ENCODE measurements around the gene SPINK14.

Gene SPINK14

GRCh38 chr5:148201151-148201550, 32.8 kb downstream of the SPINK14 start:
- DNase-seq (ENCODE audit: low read depth), result no peak

GRCh38 chr5:148202531-148203203, 34.3 kb downstream of the SPINK14 start, which contains the start of gene SPINK6:
Gene SPINK6, plus strand, starts transcription at chr5:148203042. Its CDS starts 55 bp downstream, at chr5:148203097.
- no peak for DNase-seq (ENCODE audit: low read depth)

- DNase-seq (ENCODE audit: low read depth), result peak; percentile 10
Measured at GRCh38 chr5:148205044-148205806, 36.9 kb downstream of the SPINK14 start.

GRCh38 chr5:148205865-148206264, 37.5 kb downstream of the SPINK14 start:
- no peak for DNase-seq (ENCODE audit: low read depth)

- DNase-seq (ENCODE audit: low read depth), result no peak
Measured at GRCh38 chr5:148206620-148207019, 38.3 kb downstream of the SPINK14 start.

GRCh38 chr5:148208226-148208625, 39.9 kb downstream of the SPINK14 start:
- no peak for DNase-seq (ENCODE audit: low read depth)

- DNase-seq (ENCODE audit: low read depth), result no peak
Measured at GRCh38 chr5:148209151-148209770, 40.9 kb downstream of the SPINK14 start.

GRCh38 chr5:148214665-148215185, 46.4 kb downstream of the SPINK14 start:
- DNase-seq (ENCODE audit: low read depth), result no peak

- no peak for DNase-seq (ENCODE audit: low read depth)
Measured at GRCh38 chr5:148221508-148221907, 53.2 kb downstream of the SPINK14 start.

GRCh38 chr5:148224117-148224742, 55.9 kb downstream of the SPINK14 start:
- DNase-seq (ENCODE audit: low read depth), result peak; percentile 34
